ENCODE data around the gene GPR68. TPM values are rescaled to one million over a fixed set of nuclear protein-coding genes. Genes with fewer than 3 reads are reported as not detected.

The GPR68 gene
- total and polyA plus RNA-seq, 4 donors = 2.3 to 7.6 (median 2.8) TPM

GRCh38 chr14:91220581-91221000 lies 23.9 kb downstream of the GPR68 start:
- TF ChIP-seq CTCF (IDR thresholded peaks at IDR 0.05; ENCODE audit: control extremely low read depth, extremely low read depth) = no peak
- Histone ChIP-seq H3K4me3 (no peak overlapping the region), H3K9me3 (ENCODE audit: control insufficient read depth in 4 of 4, insufficient read depth in 3 of 4, low read length in 3 of 4) (no peaks in the 10 kb centered on the region), H3K9ac (ENCODE audit: insufficient read depth in 1 of 2, low read length in 2 of 2) (no peak overlapping the region), H3K27me3 (ENCODE audit: control insufficient read depth in 3 of 3, insufficient read depth in 3 of 3, low read length in 2 of 3) (no peaks in the 10 kb centered on the region), H3K4me1 (ENCODE audit: control insufficient read depth in 5 of 5, insufficient read depth in 5 of 5, low read length in 5 of 5) (peaks cover 0 to 40% (median 9%) of the 10 kb centered on the region in 5 donors), H3K36me3 (ENCODE audit: control insufficient read depth in 4 of 4, insufficient read depth in 4 of 4, low read length in 4 of 4) (peaks cover 5 to 21% (median 10%) of the 10 kb centered on the region in 4 donors), H3K27ac (ENCODE audit: low read depth in 1 of 2, low read length in 1 of 2) (peak overlapping the region in 1 of 2 donors; percentile 88)
- DNase-seq (peak in 1 of 3 donors; percentile 28), ATAC-seq (ENCODE audit: insufficient read depth, low FRiP score) (peak; percentile 10)
- WGBS, 2 donors = 62 to 66% methylated on average over 9 of the region's 9 CpGs

GRCh38 chr14:91219517-91220389 lies 24.8 kb downstream of the GPR68 start:
- Histone ChIP-seq H3K27ac (ENCODE audit: low read depth in 1 of 2, low read length in 1 of 2) (peak overlapping the region in 1 of 2 donors; percentile 88), H3K27me3 (ENCODE audit: control insufficient read depth in 3 of 3, insufficient read depth in 3 of 3, low read length in 2 of 3) (no peaks in the 10 kb centered on the region), H3K36me3 (ENCODE audit: control insufficient read depth in 4 of 4, insufficient read depth in 4 of 4, low read length in 4 of 4) (peaks cover 6 to 26% (median 12%) of the 10 kb centered on the region in 4 donors), H3K4me1 (ENCODE audit: control insufficient read depth in 5 of 5, insufficient read depth in 5 of 5, low read length in 5 of 5) (peaks cover 0 to 40% (median 9%) of the 10 kb centered on the region in 5 donors), H3K4me3 (no peak overlapping the region), H3K9me3 (ENCODE audit: control insufficient read depth in 4 of 4, insufficient read depth in 3 of 4, low read length in 3 of 4) (no peaks in the 10 kb centered on the region), H3K9ac (ENCODE audit: insufficient read depth in 1 of 2, low read length in 2 of 2) (no peak overlapping the region)
- WGBS, 2 donors = 45 to 74% methylated on average over 13 of the region's 13 CpGs
- DNase-seq (peak; percentile 42 to 66 (median 43)), ATAC-seq (ENCODE audit: insufficient read depth, low FRiP score) (peak; percentile 55)
- no peak for TF ChIP-seq CTCF (IDR thresholded peaks at IDR 0.05; ENCODE audit: control extremely low read depth, extremely low read depth)

GRCh38 chr14:91218014-91218413 lies 26.5 kb downstream of the GPR68 start:
- H3K4me1 ChIP-seq (ENCODE audit: control insufficient read depth in 5 of 5, insufficient read depth in 5 of 5, low read length in 5 of 5) = peaks cover 0 to 32% (median 8%) of the 10 kb centered on the region in 5 donors
- peak overlapping the region in 1 of 2 donors; percentile 55 for H3K27ac ChIP-seq (ENCODE audit: low read depth in 1 of 2, low read length in 1 of 2)
- peaks cover 6 to 22% (median 13%) of the 10 kb centered on the region in 4 donors for H3K36me3 ChIP-seq (ENCODE audit: control insufficient read depth in 4 of 4, insufficient read depth in 4 of 4, low read length in 4 of 4)
- DNase-seq (peak in 1 of 3 donors; percentile 15), ATAC-seq (ENCODE audit: insufficient read depth, low FRiP score) (no peak)
- H3K4me3 ChIP-seq = no peak overlapping the region
- 79 to 84% methylated on average over 4 of the region's 4 CpGs for WGBS, 2 donors
- no peaks in the 10 kb centered on the region for H3K9me3 ChIP-seq (ENCODE audit: control insufficient read depth in 4 of 4, insufficient read depth in 3 of 4, low read length in 3 of 4)
- TF ChIP-seq CTCF (IDR thresholded peaks at IDR 0.05; ENCODE audit: control extremely low read depth, extremely low read depth) = no peak
- H3K9ac ChIP-seq (ENCODE audit: insufficient read depth in 1 of 2, low read length in 2 of 2) = no peak overlapping the region
- H3K27me3 ChIP-seq (ENCODE audit: control insufficient read depth in 3 of 3, insufficient read depth in 3 of 3, low read length in 2 of 3) = no peaks in the 10 kb centered on the region

Data from lung (tissue), 12 donors.